Type B pancreatic cell (in vitro differentiated cells): ENCODE measurements around the gene HRAS. TPM values are rescaled to one million over a fixed set of nuclear protein-coding genes. Genes with fewer than 3 reads are reported as not detected.
A peak's percentile ranks its signal among the peaks of the same experiment; 100 is the strongest.

ENCODE experiments used
- DNase-seq: peaks from one replicate; pipeline ENCODE4 v3.0.0; 2021; ENCODE audit warnings: mixed read lengths; ENCODE audit not compliant: unreplicated experiment; ENCODE audit errors: extremely low spot score
- H3K27ac Mint-ChIP-seq: 2 replicates; pipeline ENCODE4 v1.8.0; 2021; ENCODE audit warnings: mild to moderate bottlenecking, mixed read lengths
- H3K27me3 Mint-ChIP-seq: 2 replicates; pipeline ENCODE4 v1.8.0; 2021; ENCODE audit warnings: mixed read lengths
- H3K36me3 Mint-ChIP-seq: 2 replicates; pipeline ENCODE4 v1.8.0; 2021; ENCODE audit warnings: mixed read lengths
- H3K4me1 Mint-ChIP-seq: one replicate; pipeline ENCODE4 v1.8.0; 2021; ENCODE audit warnings: mixed read lengths; ENCODE audit not compliant: unreplicated experiment
- H3K4me3 Mint-ChIP-seq: 2 replicates; pipeline ENCODE4 v1.8.0; 2021; ENCODE audit warnings: mild to moderate bottlenecking, mixed read lengths
- H3K9me3 Mint-ChIP-seq: 2 replicates; pipeline ENCODE4 v1.8.0; 2021; ENCODE audit warnings: mixed read lengths
- CTCF ChIP-seq: fragments of 200-600 bp; sonication (generic); conservative IDR thresholded peaks from 2 replicates; pipeline ENCODE4 v1.5.0; 2021; ENCODE audit warnings: antibody characterized with exemption, mild to moderate bottlenecking
- total RNA-seq: library from RNA; stranded (reverse); gene quantifications from 2 replicates; pipeline ENCODE4 v1.2.1, GENCODE V29; 2021; ENCODE audit warnings: low replicate concordance

The HRAS gene
- total RNA-seq, 1 donor from 2014 or later: 63.1 TPM

GRCh38 chr11:559712-560304 is 24.4 kb upstream of the HRAS start:
- no peak for TF ChIP-seq CTCF
- H3K27ac Mint-ChIP-seq: peak overlapping the region; percentile 77
- H3K9me3 Mint-ChIP-seq: no peaks in the 10 kb centered on the region
- no peak for DNase-seq
- peak overlapping the region; percentile 83 for H3K4me3 Mint-ChIP-seq
- H3K4me1 Mint-ChIP-seq: peaks cover 5% of the 10 kb centered on the region
- no peaks in the 10 kb centered on the region for H3K36me3 Mint-ChIP-seq
- peaks cover 18% of the 10 kb centered on the region for H3K27me3 Mint-ChIP-seq

- H3K36me3 Mint-ChIP-seq: no peaks in the 10 kb centered on the region
- TF ChIP-seq CTCF: no peak
- H3K4me1 Mint-ChIP-seq: peaks cover 5% of the 10 kb centered on the region
- H3K27me3 Mint-ChIP-seq: peaks cover 18% of the 10 kb centered on the region
- no peaks in the 10 kb centered on the region for H3K9me3 Mint-ChIP-seq
- no peak overlapping the region for H3K4me3 Mint-ChIP-seq
- no peak for DNase-seq
- H3K27ac Mint-ChIP-seq: no peak overlapping the region
Measured at GRCh38 chr11:559020-559620, 23.7 kb upstream of the HRAS start.

GRCh38 chr11:558503-558902 is 23.1 kb upstream of the HRAS start:
- no peak for DNase-seq

GRCh38 chr11:557328-558132 is 22.2 kb upstream of the HRAS start:
- Mint-ChIP-seq H3K36me3 (no peaks in the 10 kb centered on the region), H3K27ac (no peak overlapping the region), H3K27me3 (peaks cover 18% of the 10 kb centered on the region), H3K4me3 (peak overlapping the region; percentile 54), H3K9me3 (no peaks in the 10 kb centered on the region), H3K4me1 (peaks cover 5% of the 10 kb centered on the region)
- DNase-seq: no peak
- TF ChIP-seq CTCF: no peak

More at GRCh38 chr11:558503-558902, 23.1 kb upstream of the HRAS start:
- Mint-ChIP-seq H3K9me3 (no peaks in the 10 kb centered on the region), H3K4me3 (no peak overlapping the region), H3K4me1 (peaks cover 5% of the 10 kb centered on the region), H3K27me3 (peaks cover 18% of the 10 kb centered on the region), H3K36me3 (no peaks in the 10 kb centered on the region), H3K27ac (no peak overlapping the region)
- TF ChIP-seq CTCF: no peak

GRCh38 chr11:556662-557256 is 21.4 kb upstream of the HRAS start:
- H3K27ac Mint-ChIP-seq: no peak overlapping the region
- H3K4me1 Mint-ChIP-seq: peaks cover 5% of the 10 kb centered on the region
- no peaks in the 10 kb centered on the region for H3K36me3 Mint-ChIP-seq
- DNase-seq: no peak
- H3K4me3 Mint-ChIP-seq: peak overlapping the region; percentile 14
- peaks cover 18% of the 10 kb centered on the region for H3K27me3 Mint-ChIP-seq
- TF ChIP-seq CTCF: no peak
- no peaks in the 10 kb centered on the region for H3K9me3 Mint-ChIP-seq
